ENCODE data around the gene GSTM2. TPM values are rescaled to one million over a fixed set of nuclear protein-coding genes. Genes with fewer than 3 reads are reported as not detected.

The GSTM2 gene
- total RNA-seq, 1 donor from 2014 or later: 35.7 TPM

- intact Hi-C loops (cut with DNase I): loop anchor here (10.0 kb wide), 1 partner anchor 95 kb away; the partner anchor contains the start of gene GNAI3
- H3K4me1 ChIP-seq: peaks cover 13% of the 10 kb centered on the region
- no peak overlapping the region for H3K27ac ChIP-seq
- no peak overlapping the region for H3K4me3 ChIP-seq
- DNase-seq: no peak
- H3K9me3 ChIP-seq: no peaks in the 10 kb centered on the region
- ATAC-seq: no peak
- TF ChIP-seq CTCF (IDR thresholded peaks at IDR 0.05): no peak
- H3K27me3 ChIP-seq (ENCODE audit: low read depth): no peaks in the 10 kb centered on the region
- no peaks in the 10 kb centered on the region for H3K36me3 ChIP-seq
Measured at GRCh38 chr1:109639841-109640184, 28.0 kb upstream of the GSTM2 start.

- Histone ChIP-seq H3K27me3 (ENCODE audit: low read depth) (no peaks in the 10 kb centered on the region), H3K9me3 (no peaks in the 10 kb centered on the region), H3K36me3 (no peaks in the 10 kb centered on the region), H3K4me1 (peaks cover 13% of the 10 kb centered on the region), H3K4me3 (no peak overlapping the region), H3K27ac (no peak overlapping the region)
- intact Hi-C loops (cut with DNase I): no loop called here
- peak; percentile 98 for TF ChIP-seq CTCF (IDR thresholded peaks at IDR 0.05)
- DNase-seq (peak; percentile 89), ATAC-seq (peak; percentile 84 to 86)
Measured at GRCh38 chr1:109640285-109640865, 27.5 kb upstream of the GSTM2 start.

DNA sequence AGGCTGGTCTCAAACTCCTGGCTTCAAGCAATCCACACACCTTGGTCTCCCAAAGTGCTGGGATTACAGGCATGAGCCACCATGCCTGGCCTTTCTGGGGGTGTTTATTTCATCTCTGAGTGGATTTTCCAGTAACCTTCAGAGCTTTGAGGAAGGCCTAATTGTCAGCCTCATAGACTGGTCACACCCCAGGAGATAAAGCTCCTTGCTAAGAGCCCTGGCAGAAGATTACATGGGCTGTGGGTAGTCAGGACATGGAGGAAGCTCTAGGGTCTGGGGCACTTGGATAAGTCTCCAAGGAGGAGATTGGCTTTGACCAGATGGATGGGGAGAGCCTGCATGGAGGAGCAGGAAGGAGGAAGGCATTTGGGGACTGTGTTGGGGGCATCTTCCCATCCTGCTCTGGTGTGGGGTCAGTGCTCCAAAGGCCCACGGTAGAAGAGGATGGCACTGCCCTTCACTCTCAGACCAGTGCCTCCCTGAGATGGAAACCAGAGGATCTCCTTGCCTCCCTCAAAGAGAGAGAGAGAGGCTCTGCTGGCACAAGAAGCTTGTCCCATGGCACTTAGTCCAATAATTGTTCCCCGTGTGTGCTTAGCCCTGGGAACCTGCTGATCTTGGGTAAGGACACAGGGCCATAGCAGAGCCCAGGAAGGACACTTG is 26.6 kb upstream of the GSTM2 start:
- no peaks in the 10 kb centered on the region for H3K36me3 ChIP-seq
- H3K9me3 ChIP-seq: no peaks in the 10 kb centered on the region
- ATAC-seq: no peak
- no peak for TF ChIP-seq CTCF (IDR thresholded peaks at IDR 0.05)
- H3K27me3 ChIP-seq (ENCODE audit: low read depth): no peaks in the 10 kb centered on the region
- no peak overlapping the region for H3K27ac ChIP-seq
- DNase-seq: no peak
- peaks cover 13% of the 10 kb centered on the region for H3K4me1 ChIP-seq
- no peak overlapping the region for H3K4me3 ChIP-seq
- intact Hi-C loops (cut with DNase I): no loop called here

- no peaks in the 10 kb centered on the region for H3K27me3 ChIP-seq (ENCODE audit: low read depth)
- ATAC-seq (no peak), DNase-seq (no peak)
- H3K9me3 ChIP-seq: no peaks in the 10 kb centered on the region
- no peak overlapping the region for H3K27ac ChIP-seq
- intact Hi-C loops (cut with DNase I): no loop called here
- H3K36me3 ChIP-seq: no peaks in the 10 kb centered on the region
- peaks cover 13% of the 10 kb centered on the region for H3K4me1 ChIP-seq
- TF ChIP-seq CTCF (IDR thresholded peaks at IDR 0.05): no peak
- H3K4me3 ChIP-seq: no peak overlapping the region
Measured at GRCh38 chr1:109641861-109642260, 26.0 kb upstream of the GSTM2 start.

- no peak overlapping the region for H3K4me3 ChIP-seq
- H3K36me3 ChIP-seq: no peaks in the 10 kb centered on the region
- TF ChIP-seq CTCF (IDR thresholded peaks at IDR 0.05): no peak
- no peaks in the 10 kb centered on the region for H3K9me3 ChIP-seq
- no peak for ATAC-seq
- H3K4me1 ChIP-seq: peaks cover 13% of the 10 kb centered on the region
- intact Hi-C loops (cut with DNase I): no loop called here
- H3K27me3 ChIP-seq (ENCODE audit: low read depth): no peaks in the 10 kb centered on the region
- no peak for DNase-seq
- no peak overlapping the region for H3K27ac ChIP-seq
Measured at GRCh38 chr1:109642626-109643025, 25.2 kb upstream of the GSTM2 start.

Data from lower lobe of right lung (tissue), 2 donors.